B cell (primary cell): ENCODE data around the gene FLII.

Source experiments
- CTCF ChIP-seq: fragments of 200-600 bp; IDR thresholded peaks from one replicate; pipeline ENCODE4 v1.8.0; 2022; ENCODE audit warnings: antibody characterized with exemption, mild to moderate bottlenecking
- EZH2 ChIP-seq: IDR thresholded peaks from 2 replicates; pipeline ENCODE4 v1.6.1; 2012; ENCODE audit warnings: borderline replicate concordance, low read depth, mild to moderate bottlenecking, moderate library complexity, low read length; ENCODE audit not compliant: insufficient read depth, poor library complexity, severe bottlenecking

DNA sequence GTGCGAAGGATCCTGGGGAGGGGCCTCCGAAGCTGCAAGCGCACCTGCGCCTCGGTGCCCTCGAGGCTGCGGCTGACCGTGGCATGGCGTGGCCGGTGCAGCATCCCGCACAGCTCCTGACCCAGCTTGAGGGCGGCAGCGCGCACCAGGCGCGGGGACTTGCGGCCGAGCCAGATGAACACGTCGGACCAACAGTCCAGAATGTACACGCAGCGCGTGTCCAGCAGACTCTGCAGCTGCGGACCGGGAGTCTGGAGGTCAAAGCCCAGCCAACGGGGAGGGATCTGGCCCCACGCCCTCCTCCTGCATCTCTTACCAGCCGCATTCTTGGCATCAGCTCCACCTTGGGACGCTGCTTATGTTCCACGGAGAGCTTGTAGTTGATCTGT, 10.9 kb downstream of the FLII start:
- TF ChIP-seq CTCF = no peak
- no peak for TF ChIP-seq EZH2
